ENCODE data around the gene SYTL3. TPM values are rescaled to one million over a fixed set of nuclear protein-coding genes. Genes with fewer than 3 reads are reported as not detected.

SYTL3 gene
- total RNA-seq, 1 donor from 2014 or later: 0.48 TPM

DNA sequence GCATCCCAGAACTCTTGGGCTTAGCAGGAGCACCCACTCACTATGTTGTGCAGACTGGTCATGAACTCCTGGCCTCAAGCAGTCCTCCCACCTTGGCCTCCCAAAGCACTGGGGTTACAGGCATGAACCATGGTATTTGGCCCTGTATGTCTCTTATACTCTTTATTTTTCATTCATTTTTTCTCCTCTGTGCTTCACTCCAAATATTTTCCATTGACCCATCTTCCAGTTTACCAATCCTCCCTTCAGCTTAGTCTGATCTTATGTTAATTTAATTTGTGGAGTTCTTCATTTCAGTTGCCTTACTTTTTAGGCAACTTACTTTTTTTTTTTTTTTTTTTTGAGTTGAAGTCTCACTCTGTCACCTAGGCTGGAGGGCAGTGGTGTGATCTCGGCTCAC, 89.8 kb downstream of the SYTL3 start:
- Mint-ChIP-seq H3K4me1 (ENCODE audit: unreplicated experiment) (peaks cover 4% of the 10 kb centered on the region), H3K4me3 (ENCODE audit: unreplicated experiment) (no peak overlapping the region), H3K36me3 (ENCODE audit: unreplicated experiment) (no peaks in the 10 kb centered on the region), H3K9me3 (ENCODE audit: unreplicated experiment) (peaks cover 10% of the 10 kb centered on the region), H3K27ac (ENCODE audit: unreplicated experiment) (no peak overlapping the region), H3K27me3 (ENCODE audit: unreplicated experiment) (peaks cover 4% of the 10 kb centered on the region)
- TF ChIP-seq, protein P1, sequence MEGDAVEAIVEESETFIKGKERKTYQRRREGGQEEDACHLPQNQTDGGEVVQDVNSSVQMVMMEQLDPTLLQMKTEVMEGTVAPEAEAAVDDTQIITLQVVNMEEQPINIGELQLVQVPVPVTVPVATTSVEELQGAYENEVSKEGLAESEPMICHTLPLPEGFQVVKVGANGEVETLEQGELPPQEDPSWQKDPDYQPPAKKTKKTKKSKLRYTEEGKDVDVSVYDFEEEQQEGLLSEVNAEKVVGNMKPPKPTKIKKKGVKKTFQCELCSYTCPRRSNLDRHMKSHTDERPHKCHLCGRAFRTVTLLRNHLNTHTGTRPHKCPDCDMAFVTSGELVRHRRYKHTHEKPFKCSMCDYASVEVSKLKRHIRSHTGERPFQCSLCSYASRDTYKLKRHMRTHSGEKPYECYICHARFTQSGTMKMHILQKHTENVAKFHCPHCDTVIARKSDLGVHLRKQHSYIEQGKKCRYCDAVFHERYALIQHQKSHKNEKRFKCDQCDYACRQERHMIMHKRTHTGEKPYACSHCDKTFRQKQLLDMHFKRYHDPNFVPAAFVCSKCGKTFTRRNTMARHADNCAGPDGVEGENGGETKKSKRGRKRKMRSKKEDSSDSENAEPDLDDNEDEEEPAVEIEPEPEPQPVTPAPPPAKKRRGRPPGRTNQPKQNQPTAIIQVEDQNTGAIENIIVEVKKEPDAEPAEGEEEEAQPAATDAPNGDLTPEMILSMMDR (IDR thresholded peaks at IDR 0.05): no peak
- DNase-seq (ENCODE audit: extremely low spot score, unreplicated experiment): no peak

DNA sequence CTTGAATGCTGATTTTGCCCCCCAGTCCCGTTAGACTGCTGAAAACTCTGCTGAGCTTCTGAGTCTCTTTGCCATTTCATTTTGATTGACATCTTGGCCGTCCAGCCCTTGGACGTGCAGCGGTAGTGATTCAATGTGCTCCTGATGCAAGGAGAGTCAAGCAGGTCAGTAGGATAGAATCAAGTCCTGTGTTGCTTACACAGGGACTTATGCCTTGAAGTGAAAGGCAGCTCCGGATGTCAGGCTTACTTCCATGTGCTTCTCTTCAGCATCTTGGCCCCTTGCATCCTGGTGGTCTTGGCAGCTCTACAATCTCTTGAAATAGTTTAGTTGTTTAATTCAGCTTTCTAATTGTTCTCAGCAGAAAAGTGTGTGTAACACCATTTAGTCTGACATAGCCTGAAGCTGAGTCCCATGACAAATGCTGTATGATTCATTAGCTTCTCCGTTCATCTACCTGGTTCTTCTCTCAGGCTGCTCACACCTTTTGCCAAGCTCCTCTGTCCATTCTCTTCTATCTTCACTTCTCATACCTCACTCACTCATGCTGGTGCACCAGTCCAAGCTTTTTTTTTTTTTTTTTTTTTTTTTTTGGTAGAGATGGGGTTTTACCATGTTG, 93.3 kb downstream of the SYTL3 start:
- no peak for DNase-seq (ENCODE audit: extremely low spot score, unreplicated experiment)
- Mint-ChIP-seq H3K27me3 (ENCODE audit: unreplicated experiment) (peaks cover 4% of the 10 kb centered on the region), H3K27ac (ENCODE audit: unreplicated experiment) (no peak overlapping the region), H3K4me3 (ENCODE audit: unreplicated experiment) (no peak overlapping the region), H3K9me3 (ENCODE audit: unreplicated experiment) (peaks cover 10% of the 10 kb centered on the region), H3K36me3 (ENCODE audit: unreplicated experiment) (no peaks in the 10 kb centered on the region), H3K4me1 (ENCODE audit: unreplicated experiment) (peaks cover 16% of the 10 kb centered on the region)
- TF ChIP-seq, protein P1 (IDR thresholded peaks at IDR 0.05): no peak

DNA sequence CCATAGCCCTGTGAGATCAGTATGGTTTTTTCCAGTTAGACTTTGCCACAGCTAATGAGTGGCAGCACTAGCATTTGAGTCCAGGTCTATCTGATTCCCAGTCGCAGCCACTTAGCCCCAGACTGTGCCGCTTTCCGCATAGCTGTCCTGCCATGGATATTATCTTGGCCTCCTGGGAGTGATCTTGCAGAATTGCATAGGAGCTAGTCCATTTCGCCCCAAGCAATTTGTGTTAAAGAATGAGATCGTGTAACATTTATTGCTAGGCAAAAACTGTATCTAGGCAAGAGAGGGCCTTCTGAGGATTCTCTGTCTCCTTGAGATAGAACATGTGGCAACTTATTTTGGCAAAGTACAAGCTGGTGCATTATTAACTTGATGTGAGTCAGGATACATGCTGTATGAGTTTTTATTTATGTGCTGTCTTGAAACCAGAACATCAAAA, 95.2 kb downstream of the SYTL3 start:
- Mint-ChIP-seq H3K27me3 (ENCODE audit: unreplicated experiment) (peaks cover 4% of the 10 kb centered on the region), H3K9me3 (ENCODE audit: unreplicated experiment) (no peaks in the 10 kb centered on the region), H3K4me1 (ENCODE audit: unreplicated experiment) (peaks cover 16% of the 10 kb centered on the region), H3K4me3 (ENCODE audit: unreplicated experiment) (no peak overlapping the region), H3K27ac (ENCODE audit: unreplicated experiment) (peak overlapping the region; percentile 40), H3K36me3 (ENCODE audit: unreplicated experiment) (no peaks in the 10 kb centered on the region)
- DNase-seq (ENCODE audit: extremely low spot score, unreplicated experiment): no peak
- TF ChIP-seq, protein P1 (IDR thresholded peaks at IDR 0.05): no peak

DNA sequence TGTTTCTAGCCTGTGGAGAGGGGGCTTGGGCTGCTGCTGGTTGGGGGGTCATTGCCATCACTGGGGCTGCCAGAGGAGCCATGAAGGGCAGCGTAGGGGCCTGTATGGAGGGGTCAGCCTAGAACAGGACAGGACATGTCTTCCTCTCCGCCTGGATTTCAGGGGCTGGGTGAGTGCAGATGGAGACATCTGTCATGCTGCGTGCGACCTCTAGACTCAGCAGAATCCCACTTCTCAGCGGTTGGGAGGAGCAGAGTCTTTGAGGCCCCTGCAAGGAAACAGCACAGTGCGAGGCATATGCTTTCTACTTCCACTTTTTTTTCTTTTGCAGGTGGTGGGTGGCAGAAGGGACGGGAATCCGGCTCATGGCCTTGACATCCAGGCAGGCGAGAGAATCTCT, 101.4 kb downstream of the SYTL3 start:
- peaks cover 15% of the 10 kb centered on the region for H3K4me1 Mint-ChIP-seq (ENCODE audit: unreplicated experiment)
- no peak for DNase-seq (ENCODE audit: extremely low spot score, unreplicated experiment)
- H3K27ac Mint-ChIP-seq (ENCODE audit: unreplicated experiment): no peak overlapping the region
- peaks cover 2% of the 10 kb centered on the region for H3K27me3 Mint-ChIP-seq (ENCODE audit: unreplicated experiment)
- H3K36me3 Mint-ChIP-seq (ENCODE audit: unreplicated experiment): no peaks in the 10 kb centered on the region
- H3K4me3 Mint-ChIP-seq (ENCODE audit: unreplicated experiment): no peak overlapping the region
- no peaks in the 10 kb centered on the region for H3K9me3 Mint-ChIP-seq (ENCODE audit: unreplicated experiment)
- TF ChIP-seq, protein P1 (IDR thresholded peaks at IDR 0.05): no peak

DNA sequence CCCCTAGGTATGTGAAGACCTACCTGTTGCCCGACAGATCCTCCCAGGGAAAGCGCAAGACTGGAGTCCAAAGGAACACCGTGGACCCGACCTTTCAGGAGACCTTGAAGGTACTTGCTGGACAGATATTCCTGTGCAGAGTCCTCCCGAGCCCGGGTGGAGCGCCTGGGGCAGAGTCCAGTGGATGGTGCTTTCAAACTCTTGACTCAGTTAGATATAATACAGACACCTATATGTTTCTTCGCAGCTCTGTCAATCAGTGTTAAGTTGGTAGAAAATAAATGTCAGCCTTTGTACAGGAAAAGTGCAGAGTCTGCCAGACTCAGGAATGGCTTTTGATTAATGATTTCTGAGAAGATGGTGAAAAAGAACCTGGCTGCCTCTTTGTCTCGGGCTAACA, 102.1 kb downstream of the SYTL3 start:
- no peak overlapping the region for H3K27ac Mint-ChIP-seq (ENCODE audit: unreplicated experiment)
- TF ChIP-seq, protein P1 (IDR thresholded peaks at IDR 0.05): no peak
- no peak overlapping the region for H3K4me3 Mint-ChIP-seq (ENCODE audit: unreplicated experiment)
- H3K36me3 Mint-ChIP-seq (ENCODE audit: unreplicated experiment): no peaks in the 10 kb centered on the region
- H3K9me3 Mint-ChIP-seq (ENCODE audit: unreplicated experiment): no peaks in the 10 kb centered on the region
- peaks cover 2% of the 10 kb centered on the region for H3K27me3 Mint-ChIP-seq (ENCODE audit: unreplicated experiment)
- no peak for DNase-seq (ENCODE audit: extremely low spot score, unreplicated experiment)
- peaks cover 15% of the 10 kb centered on the region for H3K4me1 Mint-ChIP-seq (ENCODE audit: unreplicated experiment)

Measured in osteocyte (in vitro differentiated cells).